ENCODE measurements around the gene TRIM65. TPM values are rescaled to one million over a fixed set of nuclear protein-coding genes. Genes with fewer than 3 reads are reported as not detected.
"Not testable (repeated sequence)": the region's sequence is repeated elsewhere in the genome, so short reads cannot be mapped to it uniquely, and the experiment has no call there.

Gene TRIM65
- polyA plus RNA-seq, 1 experiment, result 6.5 TPM

GRCh38 chr17:75869282-75870141 is 27.2 kb downstream of the TRIM65 start:
- Histone ChIP-seq H3K4me3 (ENCODE audit: low read depth, low read length) (peak overlapping the region; percentile 37), H3K9me3 (ENCODE audit: control insufficient read depth, insufficient read depth, low read length) (no peaks in the 10 kb centered on the region), H3K27ac (ENCODE audit: low read depth, low read length) (peak overlapping the region; percentile 91), H3K27me3 (ENCODE audit: control insufficient read depth, insufficient read depth, low read length) (no peaks in the 10 kb centered on the region)
- no peak for DNase-seq (ENCODE audit: low read depth, low spot score)
- ChIA-PET POLR2A (interaction anchor here (1.0 to 2.0 kb wide), 2 partner anchors 14 to 89 kb away, joined by 5 to 7 read pairs; partner anchors contain the start of gene WBP2), CTCF (interaction anchor here (0.6 to 1.0 kb wide), 3 partner anchors 8 to 9 kb away, joined by 3 to 4 read pairs (median 3); partner anchors contain the start of gene TRIM47)
- TF ChIP-seq CTCF (IDR thresholded peaks at IDR 0.05; ENCODE audit: low read depth, low read length), result no peak

- H3K27ac ChIP-seq (ENCODE audit: low read depth, low read length), result peak overlapping the region; percentile 91
- POLR2A ChIA-PET, result interaction anchor here (2.0 kb wide), 1 partner anchor 89 kb away, joined by 7 read pairs; no protein-coding TSS in a partner anchor
- H3K27me3 ChIP-seq (ENCODE audit: control insufficient read depth, insufficient read depth, low read length); H3K9me3 ChIP-seq (ENCODE audit: control insufficient read depth, insufficient read depth, low read length); H3K4me3 ChIP-seq (ENCODE audit: low read depth, low read length); DNase-seq (ENCODE audit: low read depth, low spot score): not testable (repeated sequence)
- CTCF ChIA-PET, result interaction anchor here (2.2 kb wide), 1 partner anchor 14 kb away, joined by 8 read pairs; the partner anchor contains the start of gene WBP2
Observed at GRCh38 chr17:75868730-75869281, 27.9 kb downstream of the TRIM65 start.

DNA sequence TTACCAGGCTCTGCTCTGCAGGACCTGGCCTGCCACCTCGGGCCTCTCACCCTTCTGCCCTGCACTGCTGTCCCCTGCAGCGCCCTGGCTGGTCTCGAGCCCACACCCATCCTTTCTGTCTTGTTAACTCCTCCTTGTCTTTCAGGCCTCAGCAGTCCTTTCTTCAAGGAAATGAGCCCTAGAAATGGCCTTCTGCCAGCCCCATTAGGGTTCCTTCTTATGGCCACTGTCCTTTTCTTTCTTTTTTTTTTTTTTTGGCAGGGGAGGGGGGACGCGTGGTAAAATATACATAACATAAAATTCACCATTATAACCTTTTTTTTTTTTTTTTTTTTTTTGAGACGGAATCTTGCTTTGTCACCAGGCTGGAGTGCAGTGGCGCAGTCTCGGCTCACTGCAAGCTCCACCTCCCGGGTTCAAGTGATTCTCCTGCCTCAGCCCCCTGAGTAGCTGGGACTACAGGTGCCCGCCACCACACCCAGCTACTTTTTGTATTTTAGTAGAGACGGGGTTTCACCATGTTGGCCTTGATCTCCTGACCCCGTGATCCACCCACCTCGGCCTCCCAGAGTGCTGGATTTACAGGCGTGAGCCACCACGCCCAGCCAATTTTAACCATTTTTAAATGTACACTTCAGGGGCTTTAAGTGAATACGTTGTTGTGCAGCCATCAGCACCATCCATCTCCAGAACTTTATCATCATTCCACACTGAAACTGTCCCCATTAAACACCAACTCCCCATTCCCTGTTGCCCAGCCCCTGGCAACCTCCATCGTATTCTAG is 31.2 kb downstream of the TRIM65 start:
- H3K9me3 ChIP-seq (ENCODE audit: control insufficient read depth, insufficient read depth, low read length); H3K27ac ChIP-seq (ENCODE audit: low read depth, low read length); H3K4me3 ChIP-seq (ENCODE audit: low read depth, low read length); DNase-seq (ENCODE audit: low read depth, low spot score); H3K27me3 ChIP-seq (ENCODE audit: control insufficient read depth, insufficient read depth, low read length): not testable (repeated sequence)
- ChIA-PET CTCF (interaction anchor here (0.6 to 1.5 kb wide), 5 partner anchors 10 to 599 kb away, joined by 3 to 7 read pairs (median 3); partner anchors contain the start of gene WBP2), POLR2A (interaction anchor here (1.3 to 1.6 kb wide), 2 partner anchors 8 to 86 kb away, joined by 7 to 10 read pairs; no protein-coding TSS in a partner anchor)

DNA sequence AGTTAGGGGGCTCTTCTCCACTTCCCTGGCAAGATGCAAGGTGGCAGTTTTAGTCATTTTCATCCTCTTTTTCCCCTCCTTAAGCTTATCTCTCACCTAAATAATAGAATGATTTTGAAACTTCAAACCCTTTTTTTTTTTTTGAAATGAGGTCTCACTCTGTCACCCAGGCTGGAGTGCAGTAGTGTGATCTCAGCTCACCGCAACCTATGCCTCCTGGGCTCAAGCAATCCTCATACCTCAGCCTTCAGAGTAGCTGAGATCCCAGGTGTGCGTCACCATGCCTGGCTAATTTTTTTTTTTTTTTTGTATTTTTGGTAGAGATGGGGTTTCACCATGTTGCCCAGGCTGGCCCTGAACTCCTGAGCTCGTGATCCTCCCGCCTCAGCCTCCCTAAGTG is 31.9 kb downstream of the TRIM65 start:
- ChIA-PET CTCF (interaction anchor here (0.6 to 1.5 kb wide), 6 partner anchors 10 to 599 kb away, joined by 3 to 7 read pairs (median 3); partner anchors contain the start of gene WBP2), POLR2A (interaction anchor here (0.8 to 1.9 kb wide), 4 partner anchors 8 to 85 kb away, joined by 3 to 10 read pairs (median 8); partner anchors contain the start of genes TRIM65 and WBP2)
- H3K27me3 ChIP-seq (ENCODE audit: control insufficient read depth, insufficient read depth, low read length); H3K9me3 ChIP-seq (ENCODE audit: control insufficient read depth, insufficient read depth, low read length); DNase-seq (ENCODE audit: low read depth, low spot score); H3K4me3 ChIP-seq (ENCODE audit: low read depth, low read length): not testable (repeated sequence)
- H3K27ac ChIP-seq (ENCODE audit: low read depth, low read length), result peak overlapping the region; percentile 25

GRCh38 chr17:75864448-75864871 is 32.3 kb downstream of the TRIM65 start:
- DNase-seq (ENCODE audit: low read depth, low spot score), result peak; percentile 82
- no peak overlapping the region for H3K4me3 ChIP-seq (ENCODE audit: low read depth, low read length)
- H3K9me3 ChIP-seq (ENCODE audit: control insufficient read depth, insufficient read depth, low read length), result no peaks in the 10 kb centered on the region; the same call in 1 of the 2 replicates
- ChIA-PET CTCF (interaction anchor here (0.7 to 1.5 kb wide), 4 partner anchors 9 to 81 kb away, joined by 3 to 7 read pairs (median 5); partner anchors contain the start of gene WBP2), POLR2A (interaction anchor here (0.8 to 1.9 kb wide), 4 partner anchors 9 to 84 kb away, joined by 3 to 10 read pairs (median 8); partner anchors contain the start of genes TRIM65 and WBP2)
- H3K27ac ChIP-seq (ENCODE audit: low read depth, low read length), result peak overlapping the region; percentile 25
- TF ChIP-seq CTCF (IDR thresholded peaks at IDR 0.05; ENCODE audit: low read depth, low read length), result 0 out of 2 replicates have a peak, but pooled peaks have one; percentile 13
- H3K27me3 ChIP-seq (ENCODE audit: control insufficient read depth, insufficient read depth, low read length), result no peaks in the 10 kb centered on the region

Data from AG04450 (cell line).